Right lobe of liver (tissue), 4 donors: ENCODE data around the gene RETREG1.

Source experiments
- CTCF ChIP-seq, 4 donors: fragments of 200-600 bp in 3 of 4; fragments of 450-650 bp in 1 of 4; IDR thresholded peaks; one replicate each; pipeline versions ENCODE4 v1.5.1 to v1.8.0; 2016 to 2022; ENCODE audit warnings: antibody characterized with exemption in 4 of 4, mild to moderate bottlenecking in 2 of 4
- POLR2A ChIP-seq: fragments of 450-650 bp; IDR thresholded peaks from one replicate; pipeline ENCODE4 v1.6.1; 2017; ENCODE audit warnings: antibody characterized with exemption, mild to moderate bottlenecking
- donor health status: DM: no; HTN: no; CAD: no.
- donor health status: DM: no; HTN: no; CAD: no.
- donor health status: DM: no; HTN: yes; CAD: no.

DNA sequence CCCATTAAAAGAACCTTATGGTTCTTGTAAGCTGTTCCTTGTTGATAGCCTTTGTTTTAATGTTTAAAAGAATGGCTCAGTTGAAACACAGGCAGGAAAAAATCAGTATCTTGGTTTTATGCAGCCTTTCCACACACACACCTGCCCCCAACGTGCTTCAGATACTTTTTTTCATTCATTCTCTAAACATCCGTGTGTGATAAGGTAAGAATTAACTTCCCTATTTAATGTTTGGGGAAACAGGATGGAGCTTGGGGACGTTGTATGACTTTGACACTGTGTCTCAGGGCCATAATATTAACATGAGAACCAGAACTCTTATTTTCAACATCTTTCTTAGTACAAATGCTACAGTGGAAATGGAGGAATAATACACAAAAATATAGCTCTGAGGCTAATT is 145.4 kb downstream of the RETREG1 start:
- TF ChIP-seq CTCF (IDR thresholded peaks at IDR 0.05) (no peak), POLR2A (no peak)
